Measurements from ENCODE around the gene PLD5. TPM values are rescaled to one million over a fixed set of nuclear protein-coding genes. Genes with fewer than 3 reads are reported as not detected.
"Not testable (repeated sequence)": the region's sequence is repeated elsewhere in the genome, so short reads cannot be mapped to it uniquely, and the experiment has no call there.

The PLD5 gene
- polyA plus RNA-seq, 3 donors, result not detected

DNA sequence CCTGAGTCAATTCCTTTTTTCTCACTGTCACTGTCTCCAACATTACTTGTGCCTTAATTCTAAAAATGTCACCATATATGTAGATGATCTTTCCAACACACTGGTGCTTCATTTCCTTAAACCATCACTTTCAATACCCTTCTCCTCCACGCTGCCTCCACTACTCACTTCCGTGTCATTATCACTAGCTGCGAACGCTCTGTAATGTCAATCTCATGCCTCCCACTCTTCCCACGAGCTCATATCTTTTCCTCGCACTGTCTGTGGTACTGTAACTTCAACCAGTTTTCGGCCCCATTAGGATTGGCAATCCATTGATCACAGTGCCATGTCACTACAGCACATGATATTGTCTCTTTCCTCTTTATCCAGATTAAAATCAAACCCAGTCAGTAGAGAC, 61.6 kb downstream of the PLD5 start:
- TF ChIP-seq, protein P1, sequence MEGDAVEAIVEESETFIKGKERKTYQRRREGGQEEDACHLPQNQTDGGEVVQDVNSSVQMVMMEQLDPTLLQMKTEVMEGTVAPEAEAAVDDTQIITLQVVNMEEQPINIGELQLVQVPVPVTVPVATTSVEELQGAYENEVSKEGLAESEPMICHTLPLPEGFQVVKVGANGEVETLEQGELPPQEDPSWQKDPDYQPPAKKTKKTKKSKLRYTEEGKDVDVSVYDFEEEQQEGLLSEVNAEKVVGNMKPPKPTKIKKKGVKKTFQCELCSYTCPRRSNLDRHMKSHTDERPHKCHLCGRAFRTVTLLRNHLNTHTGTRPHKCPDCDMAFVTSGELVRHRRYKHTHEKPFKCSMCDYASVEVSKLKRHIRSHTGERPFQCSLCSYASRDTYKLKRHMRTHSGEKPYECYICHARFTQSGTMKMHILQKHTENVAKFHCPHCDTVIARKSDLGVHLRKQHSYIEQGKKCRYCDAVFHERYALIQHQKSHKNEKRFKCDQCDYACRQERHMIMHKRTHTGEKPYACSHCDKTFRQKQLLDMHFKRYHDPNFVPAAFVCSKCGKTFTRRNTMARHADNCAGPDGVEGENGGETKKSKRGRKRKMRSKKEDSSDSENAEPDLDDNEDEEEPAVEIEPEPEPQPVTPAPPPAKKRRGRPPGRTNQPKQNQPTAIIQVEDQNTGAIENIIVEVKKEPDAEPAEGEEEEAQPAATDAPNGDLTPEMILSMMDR (IDR thresholded peaks at IDR 0.05), result no peak
- 92% methylated on average over 7 of the region's 7 CpGs for WGBS (ENCODE audit: insufficient coverage)
- intact Hi-C loops (cut with micrococcal nuclease), result no loop called here
- Histone ChIP-seq H3K9me3 (replicated peaks in 1 of 2; ENCODE audit: control insufficient read depth in 1 of 2, insufficient read depth in 1 of 2, low read length in 2 of 2) (no peaks in the 10 kb centered on the region), H4K20me1 (ENCODE audit: insufficient read depth, low read length) (no peaks in the 10 kb centered on the region), H3K36me3 (replicated peaks in 1 of 2; ENCODE audit: control insufficient read depth in 1 of 2, insufficient read depth in 2 of 2, low read length in 2 of 2) (no peaks in the 10 kb centered on the region), H3K4me2 (replicated peaks; ENCODE audit: extremely low read depth, low read length, poor library complexity, severe bottlenecking) (no peak overlapping the region), H3K9ac (ENCODE audit: insufficient read depth, low read length, poor library complexity, severe bottlenecking) (no peak overlapping the region), H3K27me3 (ENCODE audit: control insufficient read depth in 2 of 2, insufficient read depth in 2 of 2, low read length in 2 of 2) (no peaks in the 10 kb centered on the region), H3K27ac (ENCODE audit: low read depth in 1 of 2, low read length in 2 of 2) (no peak overlapping the region), H3K79me2 (ENCODE audit: insufficient read depth, low read length) (no peaks in the 10 kb centered on the region), H2AFZ (ENCODE audit: insufficient read depth, low read depth, low read length, poor library complexity, severe bottlenecking) (no peak overlapping the region), H3K4me1 (ENCODE audit: control insufficient read depth in 1 of 2, insufficient read depth in 2 of 2, low read length in 2 of 2) (no peaks in the 10 kb centered on the region), H3K4me3 (replicated peaks in 1 of 3; ENCODE audit: low read depth in 2 of 3, low read length in 3 of 3) (no peak overlapping the region)
- peaks cover 0 to 2% (median 0%) of the 10 kb centered on the region in 3 donors for H3K27me3 Mint-ChIP-seq (ENCODE audit: low read depth in 3 of 3)
- no peaks in the 10 kb centered on the region for H3K9me3 Mint-ChIP-seq
- H3K27ac Mint-ChIP-seq, result no peak overlapping the region
- DNase-seq, result no peak
- no peaks in the 10 kb centered on the region for H3K36me3 Mint-ChIP-seq
- no peaks in the 10 kb centered on the region for H3K4me1 Mint-ChIP-seq
- H3K4me3 Mint-ChIP-seq, result no peak overlapping the region

DNA sequence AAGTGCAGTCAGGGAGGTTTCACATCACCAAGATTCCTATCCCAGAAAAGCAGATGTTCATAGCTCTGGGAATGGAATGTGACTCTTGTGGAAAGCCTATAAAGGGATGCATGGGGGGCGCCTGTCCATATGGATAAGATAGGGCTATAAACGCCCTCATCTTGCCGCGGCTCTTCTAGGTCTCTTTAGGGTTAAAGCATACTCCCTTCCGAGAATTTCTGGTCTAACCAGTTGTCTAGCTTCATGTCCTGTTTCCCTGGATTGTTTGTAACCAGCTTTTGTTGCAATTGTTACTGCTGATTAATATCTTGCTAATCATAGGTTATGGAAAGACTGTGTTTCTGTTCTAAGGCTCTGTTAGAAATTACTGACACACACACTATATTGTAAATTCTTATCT, 64.8 kb downstream of the PLD5 start:
- not testable (repeated sequence) for H3K27me3 ChIP-seq (ENCODE audit: control insufficient read depth in 2 of 2, insufficient read depth in 2 of 2, low read length in 2 of 2); H3K4me3 Mint-ChIP-seq; DNase-seq

More for the DNA sequence above, 64.8 kb downstream of the PLD5 start:
- H3K36me3 ChIP-seq (replicated peaks in 1 of 2; ENCODE audit: control insufficient read depth in 1 of 2, insufficient read depth in 2 of 2, low read length in 2 of 2); H3K4me2 ChIP-seq (replicated peaks; ENCODE audit: extremely low read depth, low read length, poor library complexity, severe bottlenecking); H3K27me3 Mint-ChIP-seq (ENCODE audit: low read depth in 3 of 3); H2AFZ ChIP-seq (ENCODE audit: insufficient read depth, low read depth, low read length, poor library complexity, severe bottlenecking); H3K4me1 ChIP-seq (ENCODE audit: control insufficient read depth in 1 of 2, insufficient read depth in 2 of 2, low read length in 2 of 2); H3K36me3 Mint-ChIP-seq; intact Hi-C loops (cut with micrococcal nuclease); H3K9me3 Mint-ChIP-seq; H4K20me1 ChIP-seq (ENCODE audit: insufficient read depth, low read length); H3K79me2 ChIP-seq (ENCODE audit: insufficient read depth, low read length); H3K4me1 Mint-ChIP-seq; H3K27ac Mint-ChIP-seq; H3K9me3 ChIP-seq (replicated peaks in 1 of 2; ENCODE audit: control insufficient read depth in 1 of 2, insufficient read depth in 1 of 2, low read length in 2 of 2); H3K4me3 ChIP-seq (replicated peaks in 1 of 3; ENCODE audit: low read depth in 2 of 3, low read length in 3 of 3); H3K27ac ChIP-seq (ENCODE audit: low read depth in 1 of 2, low read length in 2 of 2); H3K9ac ChIP-seq (ENCODE audit: insufficient read depth, low read length, poor library complexity, severe bottlenecking): not testable (repeated sequence)
- 67% methylated on average over 1 of the region's 5 CpGs for WGBS (ENCODE audit: insufficient coverage)
